ENCODE measurements around the gene CORO2B. TPM values are rescaled to one million over a fixed set of nuclear protein-coding genes. Genes with fewer than 3 reads are reported as not detected.
"Not testable (repeated sequence)": the region's sequence is repeated elsewhere in the genome, so short reads cannot be mapped to it uniquely, and the experiment has no call there.

Gene CORO2B
- total RNA-seq, 1 donor from 2014 or later, result 3.4 TPM

DNA sequence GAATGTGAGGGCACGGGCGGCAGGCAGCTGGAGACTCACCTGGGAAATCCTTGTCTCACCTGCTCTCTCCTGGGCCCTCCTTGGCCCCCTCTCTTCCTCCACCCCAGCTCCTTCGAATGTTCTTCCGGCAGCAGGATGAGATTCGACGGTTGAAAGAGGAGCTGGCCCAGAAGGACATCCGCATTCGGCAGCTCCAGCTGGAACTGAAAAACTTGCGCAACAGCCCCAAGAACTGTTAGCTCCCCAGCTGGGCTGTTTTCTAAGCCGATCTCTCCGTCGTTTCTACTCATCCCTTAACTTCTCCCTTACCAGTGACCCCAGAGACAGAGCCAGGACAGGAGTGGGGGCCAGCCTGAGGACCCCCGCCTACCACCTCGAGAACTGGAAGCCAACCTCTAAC is 146.9 kb downstream of the CORO2B start:
- no peak for DNase-seq (ENCODE audit: low read depth, low spot score)

DNA sequence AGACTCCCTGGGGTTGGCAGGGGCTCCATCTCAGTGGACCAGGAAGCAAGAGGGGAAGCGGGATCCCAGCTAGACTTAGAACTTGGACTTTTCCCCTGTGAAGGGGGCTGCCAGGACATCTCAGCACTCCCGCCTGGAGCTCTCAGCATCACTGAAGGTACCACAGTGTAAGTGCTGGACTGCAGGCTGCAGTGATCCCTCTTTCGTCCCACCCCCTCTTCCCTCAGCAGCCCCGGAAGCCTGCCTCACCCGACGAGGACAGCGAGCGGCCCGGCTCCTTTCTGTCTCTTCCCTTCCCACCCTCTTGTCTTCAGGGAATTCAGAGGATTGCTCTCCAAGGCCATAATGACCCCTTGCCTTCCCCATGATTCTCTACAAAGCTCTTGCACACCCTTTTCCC is 147.5 kb downstream of the CORO2B start:
- no peak for DNase-seq (ENCODE audit: low read depth, low spot score)

DNA sequence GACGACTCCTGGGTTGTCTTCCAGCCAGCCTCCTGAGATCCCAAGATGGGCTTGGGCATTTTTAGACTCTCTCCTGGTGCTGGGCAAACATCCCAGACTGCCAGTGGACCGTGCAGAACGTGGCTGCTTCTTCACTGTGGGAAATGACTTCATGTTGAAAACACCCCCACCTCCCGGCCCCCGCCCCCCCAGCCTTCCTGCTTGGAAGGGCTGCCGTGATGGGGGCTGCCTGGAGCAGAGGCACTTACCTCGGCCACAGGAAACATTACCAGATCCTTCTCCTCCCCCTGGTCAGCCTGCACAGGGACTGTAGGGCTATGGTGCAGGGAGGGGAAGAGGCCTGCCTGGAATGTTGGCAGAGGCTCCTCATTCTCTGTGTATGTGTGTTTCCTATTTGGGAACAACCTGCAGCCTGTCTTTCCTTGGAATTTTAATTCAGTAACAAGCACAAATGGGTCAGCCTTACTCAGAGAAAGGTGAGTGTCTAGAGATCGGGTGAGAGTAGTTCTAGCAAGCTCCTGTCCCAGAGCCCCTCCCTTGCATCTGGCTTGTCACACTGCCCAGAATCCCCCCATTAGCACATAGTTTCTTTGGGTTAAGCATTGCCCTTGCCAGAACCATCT is 151.1 kb downstream of the CORO2B start:
- DNase-seq (ENCODE audit: low read depth, low spot score), result peak; percentile 51

DNA sequence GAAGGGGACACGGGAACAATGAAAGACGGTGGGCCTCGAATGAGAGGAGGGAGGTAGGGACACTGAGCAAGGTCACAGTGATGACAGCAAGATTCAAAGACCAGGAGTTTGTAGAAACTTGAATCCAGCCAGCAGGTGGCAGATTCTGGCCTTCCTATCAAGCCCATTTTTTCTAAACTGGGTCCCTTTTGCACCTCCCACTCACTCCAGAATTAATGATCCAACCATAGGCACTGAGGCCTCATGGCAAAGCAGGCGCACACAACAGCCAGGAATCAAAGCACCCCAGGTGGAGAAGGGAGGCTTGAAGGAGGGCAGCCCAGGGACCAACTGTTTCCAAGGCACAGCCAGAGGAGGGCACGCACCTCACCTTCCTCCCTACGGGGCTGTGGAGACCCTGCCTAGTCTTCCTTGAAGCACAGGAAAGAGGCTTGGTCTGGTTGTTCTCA is 151.7 kb downstream of the CORO2B start:
- DNase-seq (ENCODE audit: low read depth, low spot score), result peak; percentile 47

DNA sequence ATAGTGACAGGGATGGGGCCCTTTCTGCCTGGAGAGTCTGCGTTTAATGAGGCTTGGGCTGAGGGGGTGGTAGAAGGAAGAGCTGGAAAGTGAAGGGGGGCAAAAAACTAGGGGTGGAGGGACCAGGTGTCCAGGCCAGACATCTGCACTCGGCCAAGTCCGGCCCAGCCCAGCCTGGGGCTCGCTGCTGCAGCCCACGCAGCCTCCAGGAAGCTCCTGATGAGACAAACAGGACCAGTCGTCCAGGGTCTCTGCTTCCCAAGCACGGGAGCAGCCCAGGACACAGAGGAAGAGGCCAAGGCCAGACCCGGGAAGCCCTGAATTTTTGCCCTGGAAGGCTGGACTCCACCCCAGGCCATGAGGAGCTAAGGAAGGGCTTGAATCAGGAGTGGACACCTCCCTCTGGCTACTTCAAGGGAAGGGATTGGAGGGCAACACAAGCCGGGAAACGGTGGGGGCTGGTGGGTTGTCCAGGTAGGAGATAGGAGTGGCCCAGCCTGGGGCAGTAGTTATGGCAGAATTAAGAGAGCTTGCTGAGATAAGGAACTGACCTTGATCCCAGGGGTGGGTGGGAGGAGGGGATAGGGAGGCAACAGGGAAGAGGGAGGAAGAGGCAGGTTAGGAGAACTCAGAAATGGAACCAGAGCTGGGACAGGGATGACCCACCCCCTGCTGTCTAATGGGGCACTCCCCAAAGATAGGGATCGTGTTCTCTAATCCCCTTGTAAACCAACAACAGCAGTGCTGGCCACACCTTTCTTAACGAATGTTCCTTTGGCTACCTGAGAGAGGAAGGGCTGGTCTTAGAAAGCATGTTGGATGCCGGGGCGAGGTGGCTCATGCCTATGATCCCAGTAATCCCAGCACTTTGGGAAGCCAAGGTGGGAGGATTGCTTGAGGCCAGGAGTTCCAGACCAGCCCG is 152.4 kb downstream of the CORO2B start:
- DNase-seq (ENCODE audit: low read depth, low spot score), result no peak

DNA sequence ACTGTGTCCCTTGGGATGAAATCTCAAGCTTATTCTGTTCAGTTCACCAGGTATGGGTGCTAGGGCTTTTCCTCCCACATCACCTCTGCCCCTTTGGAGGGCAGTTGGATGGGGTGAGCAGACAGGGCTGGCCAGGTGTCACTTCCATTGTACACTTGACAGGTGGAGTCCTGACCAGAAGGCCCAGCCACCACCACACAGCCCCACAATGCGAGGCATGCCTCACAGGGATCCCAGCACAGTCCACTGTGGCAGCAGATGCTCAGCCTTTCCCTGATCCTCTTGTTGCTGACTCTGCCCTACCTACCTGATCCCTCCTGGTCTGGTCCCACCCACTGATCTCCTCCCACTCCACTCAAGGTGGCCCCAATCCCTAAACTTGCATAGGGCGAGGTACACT is 153.7 kb downstream of the CORO2B start:
- no peak for DNase-seq (ENCODE audit: low read depth, low spot score)

DNA sequence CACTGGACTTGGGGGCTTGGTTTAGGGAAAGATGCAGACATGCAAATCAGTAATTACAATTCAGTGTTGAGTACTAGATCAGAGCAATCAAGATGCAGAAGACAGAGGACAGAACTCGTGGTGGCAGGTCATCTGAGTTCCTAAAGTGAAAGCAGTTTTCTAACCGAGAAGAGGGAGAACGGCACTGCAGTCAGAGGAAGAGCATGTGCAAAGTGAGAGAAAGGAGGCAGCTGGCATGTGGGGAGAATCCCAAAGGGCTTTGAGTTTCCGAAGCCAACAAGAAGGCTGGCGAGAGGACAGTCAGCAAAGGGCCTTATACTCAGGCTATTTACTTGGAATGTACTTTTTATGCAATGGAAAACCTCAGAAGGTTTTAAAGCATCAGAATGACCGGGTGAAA is 154.9 kb downstream of the CORO2B start:
- DNase-seq (ENCODE audit: low read depth, low spot score), result no peak

DNA sequence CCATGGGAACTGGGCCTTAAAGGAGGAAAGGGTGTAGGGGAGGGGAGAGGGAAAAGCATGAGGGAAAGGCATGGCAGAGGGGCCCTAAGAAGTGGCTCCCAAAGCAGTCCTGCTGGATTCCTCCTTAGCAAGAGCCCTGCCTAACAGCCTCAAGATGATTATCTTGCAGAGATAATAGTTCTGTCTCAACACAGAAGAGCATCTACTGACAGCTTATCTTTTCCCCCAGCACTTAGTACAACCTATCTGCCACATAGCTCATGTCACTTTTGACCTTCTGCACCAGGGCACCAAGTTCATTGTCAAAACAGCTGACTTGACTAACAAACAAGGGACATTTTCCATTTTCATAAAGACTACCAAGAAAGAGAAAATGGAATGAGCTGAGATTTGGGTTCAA is 155.6 kb downstream of the CORO2B start:
- no peak for DNase-seq (ENCODE audit: low read depth, low spot score)

DNA sequence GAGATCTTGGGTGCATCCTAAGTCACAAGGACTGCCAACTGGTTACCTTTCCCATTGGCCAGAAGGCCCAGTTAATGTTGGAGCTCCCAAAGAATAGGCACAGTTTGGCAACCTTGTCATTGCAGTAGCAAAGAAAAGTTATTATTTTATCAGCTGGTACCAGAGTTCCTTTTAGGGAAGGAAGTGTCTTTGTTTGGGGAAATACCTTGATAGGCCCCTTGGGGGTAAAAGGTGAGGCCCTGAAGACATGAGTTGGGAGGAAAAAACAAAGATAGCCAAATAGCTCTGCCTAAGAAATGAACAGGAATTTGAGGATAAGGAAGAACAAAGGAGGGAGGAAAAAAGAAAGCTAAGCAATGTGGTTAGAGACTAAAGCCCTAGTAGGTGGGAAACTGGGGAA is 156.1 kb downstream of the CORO2B start:
- DNase-seq (ENCODE audit: low read depth, low spot score), result no peak

DNA sequence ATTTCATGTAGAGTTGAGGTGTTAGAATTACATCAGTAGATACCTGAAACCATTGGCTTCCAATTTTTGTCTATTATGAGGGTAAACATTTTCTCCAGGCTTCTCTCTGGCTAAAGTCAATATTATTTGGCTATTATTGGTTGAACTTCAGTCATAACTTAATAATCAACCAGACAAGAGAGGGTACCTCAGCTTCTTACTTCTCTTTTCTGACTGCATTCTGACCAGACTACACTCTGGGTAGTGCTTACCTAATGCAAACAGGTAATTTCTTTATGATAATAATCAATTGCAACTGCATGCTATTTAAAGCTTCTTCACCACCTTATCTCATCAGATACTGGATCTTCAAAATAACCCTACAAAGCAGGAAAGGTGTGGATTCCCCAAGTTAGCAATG is 156.8 kb downstream of the CORO2B start:
- no peak for DNase-seq (ENCODE audit: low read depth, low spot score)

DNA sequence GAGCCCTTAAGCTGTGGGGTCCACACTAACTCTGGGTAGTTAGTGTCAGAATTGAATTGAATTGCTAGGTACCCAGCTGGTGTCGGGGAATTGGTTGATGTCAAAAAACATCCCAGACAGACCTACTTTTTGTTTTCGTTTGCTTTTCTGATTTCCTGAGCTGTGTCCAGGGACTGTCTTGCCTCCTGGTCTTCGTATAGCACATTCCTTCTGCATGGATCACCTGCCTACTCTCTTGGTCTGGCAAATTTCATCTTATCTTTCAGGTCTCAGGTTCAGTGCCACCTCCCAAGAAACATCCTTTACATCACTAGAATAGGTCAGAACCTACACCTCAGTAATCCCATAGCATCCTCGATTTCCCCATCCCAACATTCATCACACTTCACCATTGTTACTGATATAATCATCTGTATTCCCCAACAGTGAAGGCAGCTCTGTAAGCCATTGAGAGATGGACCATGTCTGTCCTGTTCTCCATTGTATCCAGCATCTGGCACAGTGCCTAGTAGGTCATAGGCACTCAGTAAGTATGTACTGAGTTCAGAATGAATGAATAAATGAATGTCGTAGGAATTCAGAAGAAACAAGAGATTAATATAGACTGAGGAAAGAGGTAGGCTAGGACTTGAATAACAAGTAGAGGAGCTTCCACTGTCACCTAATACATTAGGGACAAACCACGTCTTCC is 160.7 kb downstream of the CORO2B start:
- no peak for DNase-seq (ENCODE audit: low read depth, low spot score)

DNA sequence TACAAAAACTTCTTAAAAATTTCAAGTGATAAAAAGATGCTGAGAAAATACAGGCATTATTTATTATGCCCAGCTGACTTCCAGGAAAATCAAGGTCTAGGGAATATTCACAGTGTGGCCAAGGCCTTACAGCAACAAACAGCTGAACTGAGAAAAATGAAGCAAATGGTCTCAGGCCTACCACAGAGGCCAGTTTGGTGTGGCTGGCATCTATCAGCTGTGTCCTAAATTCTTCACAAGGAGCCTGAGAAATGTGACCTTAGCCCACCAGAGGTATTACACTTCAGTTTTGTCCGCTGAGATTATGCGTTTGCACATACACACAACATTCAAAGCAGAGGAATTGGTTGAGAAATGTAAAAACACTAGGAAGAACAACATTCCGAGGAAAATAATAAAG is 164.5 kb downstream of the CORO2B start:
- DNase-seq (ENCODE audit: low read depth, low spot score), result no peak

DNA sequence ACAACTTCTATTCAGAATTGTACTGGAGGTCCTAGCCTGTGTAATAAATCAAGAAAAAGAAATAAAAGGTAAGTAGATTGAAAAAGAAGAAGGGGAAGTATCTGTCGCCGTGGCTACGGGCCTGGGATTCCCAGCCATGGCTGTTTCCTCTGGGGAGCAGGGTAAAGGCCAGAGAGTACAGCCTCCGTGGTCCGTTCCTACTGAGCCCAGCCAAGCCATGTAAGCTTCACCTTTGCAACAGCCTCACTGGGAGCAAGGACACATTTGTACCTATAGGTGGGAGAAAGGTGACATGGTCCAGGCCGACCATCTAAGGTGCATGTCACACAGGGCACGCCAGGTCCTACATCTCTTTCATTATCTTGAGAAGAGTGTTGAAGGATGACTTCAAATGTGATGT is 170.6 kb downstream of the CORO2B start:
- no peak for DNase-seq (ENCODE audit: low read depth, low spot score)

DNA sequence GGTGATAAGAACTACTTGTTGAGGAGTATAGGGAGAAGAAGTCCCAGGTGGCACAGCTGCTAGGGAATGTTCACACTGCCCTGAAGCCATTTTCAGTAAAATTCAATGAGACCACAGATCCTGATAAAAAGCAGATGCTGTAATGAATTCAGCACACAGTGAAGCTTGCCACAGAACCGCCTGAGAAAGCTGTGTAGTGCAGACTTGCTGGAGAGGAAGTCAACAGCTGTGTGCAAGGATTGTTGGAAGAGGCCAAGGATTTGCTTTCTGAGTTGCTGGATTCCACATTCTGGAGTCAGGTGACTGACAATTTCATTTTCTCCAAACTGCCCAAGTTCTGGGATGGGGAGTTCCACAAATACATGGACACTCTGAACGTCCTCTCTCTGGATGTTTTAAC is 171.0 kb downstream of the CORO2B start:
- no peak for DNase-seq (ENCODE audit: low read depth, low spot score)

DNA sequence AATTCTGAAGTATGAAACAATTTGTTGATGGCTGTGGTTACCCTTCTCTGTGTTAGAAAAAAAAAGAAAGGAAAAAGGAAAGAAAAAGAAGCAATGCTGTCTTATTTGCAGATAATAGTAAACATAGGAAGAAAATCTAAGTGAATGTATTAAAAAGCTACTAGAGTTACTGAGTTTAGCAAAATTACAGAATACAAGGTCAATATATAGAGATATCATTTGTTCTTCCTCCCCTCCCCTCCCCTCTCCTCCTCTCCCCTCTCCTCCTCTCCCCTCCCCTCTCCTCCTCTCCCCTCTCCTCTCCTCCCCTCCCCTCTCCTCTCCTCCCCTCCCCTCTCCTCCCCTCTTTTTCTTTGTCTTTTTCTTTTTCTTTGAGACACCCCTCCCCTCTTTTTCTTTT is 172.8 kb downstream of the CORO2B start:
- DNase-seq (ENCODE audit: low read depth, low spot score), result no peak

DNA sequence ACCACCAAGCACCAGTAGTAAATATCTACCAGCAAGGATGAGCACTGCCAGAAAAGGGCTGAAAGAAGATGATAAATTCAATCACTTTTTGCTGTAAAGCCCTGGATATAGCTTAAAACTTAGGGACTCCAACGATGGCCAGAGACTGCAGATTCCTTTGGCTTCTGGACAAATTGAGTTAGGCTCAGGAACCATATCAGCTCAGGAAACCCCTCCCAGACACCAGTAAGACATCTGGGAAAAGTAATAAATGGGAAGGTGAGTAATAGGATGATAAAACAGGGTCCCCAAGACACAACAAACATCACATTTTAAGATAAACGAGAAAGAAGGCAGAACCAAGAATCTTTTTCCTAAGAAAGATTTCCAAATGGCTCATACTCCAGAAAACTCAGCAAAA is 176.9 kb downstream of the CORO2B start:
- DNase-seq (ENCODE audit: low read depth, low spot score), result no peak

DNA sequence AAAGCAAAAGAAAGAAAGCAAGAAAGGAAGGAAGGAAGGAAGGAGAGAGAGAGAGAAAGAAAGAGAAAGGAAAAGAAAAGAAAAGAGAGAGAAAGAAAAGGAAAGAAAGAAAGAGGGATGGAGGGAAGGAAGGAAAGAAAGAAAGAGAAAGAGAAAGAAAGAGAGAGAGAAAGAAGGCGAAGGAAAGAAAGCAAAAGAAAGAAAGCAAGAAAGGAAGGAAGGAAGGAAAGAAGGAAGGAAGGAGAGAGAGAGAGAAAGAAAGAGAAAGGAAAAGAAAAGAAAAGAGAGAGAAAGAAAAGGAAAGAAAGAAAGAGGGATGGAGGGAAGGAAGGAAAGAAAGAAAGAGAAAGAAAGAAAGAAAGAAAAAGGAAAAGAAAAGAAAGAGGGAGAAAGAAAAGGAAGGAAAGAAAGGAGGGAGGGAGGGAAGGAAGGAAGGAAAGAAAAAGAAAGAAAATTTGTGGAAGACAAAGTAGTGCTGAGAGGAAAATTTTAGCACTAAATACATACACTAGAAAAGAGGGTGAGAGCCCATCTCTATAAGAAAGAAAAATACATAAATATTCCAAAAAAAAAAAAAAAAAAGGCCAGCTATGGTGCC is 181.3 kb downstream of the CORO2B start:
- not testable (repeated sequence) for DNase-seq (ENCODE audit: low read depth, low spot score)

DNA sequence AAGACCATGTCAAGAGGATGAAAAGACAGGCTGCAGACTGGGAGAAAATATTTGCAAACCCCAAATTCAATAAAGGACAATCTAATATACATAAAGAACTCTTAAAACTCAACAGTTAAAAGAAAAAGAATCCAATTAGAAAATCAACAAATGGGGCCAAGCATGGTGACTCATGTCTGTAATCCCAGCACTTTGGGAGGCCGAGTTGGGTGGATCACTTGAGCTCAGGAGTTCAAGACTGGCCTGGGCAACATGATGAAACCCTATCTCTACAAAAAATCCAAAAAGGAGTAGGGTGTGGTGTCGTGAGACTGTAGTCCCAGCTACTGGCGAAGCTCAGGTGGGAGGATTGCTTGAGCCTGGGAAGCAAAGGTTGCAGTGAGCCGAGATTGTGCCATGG is 184.3 kb downstream of the CORO2B start:
- no peak for DNase-seq (ENCODE audit: low read depth, low spot score)

DNA sequence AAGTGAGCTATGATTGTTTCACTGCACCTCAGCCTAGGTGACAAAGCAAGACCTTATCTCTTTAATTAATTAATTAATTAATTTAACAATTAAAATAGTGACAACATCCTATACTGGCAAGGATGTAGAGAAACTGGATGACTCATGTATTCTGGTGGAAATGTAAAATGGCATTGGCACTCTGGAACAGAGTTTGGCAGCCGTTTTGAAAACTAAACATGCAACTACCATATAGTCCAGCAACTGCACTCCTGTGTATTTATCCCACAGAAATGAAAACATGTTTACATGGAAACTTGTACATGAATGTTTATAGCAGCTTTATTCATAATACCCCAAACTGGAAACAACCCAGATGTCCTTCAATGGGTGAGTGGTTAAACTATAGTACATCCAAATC is 185.3 kb downstream of the CORO2B start:
- DNase-seq (ENCODE audit: low read depth, low spot score), result no peak

DNA sequence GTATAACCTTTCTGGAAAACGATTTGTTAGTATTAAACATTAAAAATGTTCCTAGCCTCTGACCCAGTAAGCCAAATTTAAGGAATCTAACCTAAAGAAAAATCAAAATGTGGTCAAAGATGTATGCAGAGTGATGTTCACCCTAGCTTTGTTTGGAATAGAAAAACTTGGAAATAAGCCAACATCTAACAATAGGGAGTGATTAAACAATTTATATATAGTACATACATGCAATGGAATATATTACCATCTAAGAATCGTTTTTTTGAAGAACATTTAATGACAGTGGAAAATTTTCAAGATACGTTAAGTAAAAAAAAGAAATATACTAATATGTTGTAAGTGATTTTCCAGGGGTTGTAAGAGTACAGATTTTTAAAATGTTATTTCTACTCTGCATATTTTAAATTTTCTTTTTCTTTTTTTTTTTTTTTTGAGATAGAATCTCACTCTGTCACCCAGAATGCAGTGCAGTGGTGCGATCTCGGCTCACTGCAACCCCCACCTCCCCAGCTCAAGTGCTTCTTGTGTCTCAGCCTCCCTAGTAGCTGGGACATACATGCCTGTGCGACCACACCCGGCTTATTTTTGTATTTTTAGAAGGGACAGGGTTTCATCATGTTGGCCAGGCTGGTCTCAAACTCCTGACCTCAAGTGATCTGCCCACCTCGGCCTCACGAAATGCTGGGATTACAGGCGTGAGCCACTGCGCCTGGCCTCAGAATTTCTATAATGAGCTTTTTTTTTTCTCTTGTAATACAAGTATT is 187.0 kb downstream of the CORO2B start:
- DNase-seq (ENCODE audit: low read depth, low spot score), result no peak

DNA sequence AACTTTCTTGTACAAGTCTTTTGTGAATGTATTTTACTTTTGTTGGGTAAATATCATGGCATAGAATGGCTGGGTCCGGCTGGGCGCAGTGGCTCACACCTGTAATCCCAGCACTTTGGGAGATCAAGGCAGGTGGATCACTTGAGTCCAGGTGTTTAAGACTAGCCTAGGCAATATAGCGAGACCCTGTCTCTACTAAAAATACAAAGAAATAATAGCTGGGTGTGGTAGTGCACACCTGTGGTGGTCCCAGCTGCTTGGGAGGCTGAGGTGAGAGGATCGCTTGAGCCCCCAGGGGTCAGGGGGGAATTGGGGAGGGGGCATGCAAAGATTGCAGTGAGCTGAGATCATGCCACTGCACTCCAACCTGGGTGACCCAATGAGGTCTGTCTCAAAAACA is 189.0 kb downstream of the CORO2B start:
- DNase-seq (ENCODE audit: low read depth, low spot score), result no peak
